IMR-90 (cell line): ENCODE results near the gene PTPMT1. TPM values are rescaled to one million over a fixed set of nuclear protein-coding genes. Genes with fewer than 3 reads are reported as not detected.

Source experiments
- ATAC-seq: fragments of 200-7000 bp; cut with Tn5 transposase; 2 replicates; pipeline ENCODE4 v1.9.1; 2020; ENCODE audit warnings: low read depth, mild to moderate bottlenecking, moderate library complexity
- BruUV-seq: library from RNA; stranded (reverse); fragments of 400-500 nt; replicated peaks from 2 replicates; lab custom pipeline; 2021; lab: Mats Ljungman, UMichigan
- CTCF ChIA-PET: fragments of 300-600 bp; formaldehyde crosslinking; extraction: SDS; loops from one replicate; lab custom pipeline; 2021; ENCODE audit warnings: antibody characterized with exemption; lab: Yijun Ruan, JAX
- POLR2A ChIA-PET: fragments of 300-600 bp; sonication (Branson Sonifier 250); formaldehyde crosslinking; loops from one replicate; lab custom pipeline; 2022; ENCODE audit warnings: antibody characterized with exemption; ENCODE audit not compliant: unreplicated experiment; lab: Charles Lee
- DNase-seq: peaks from one replicate; pipeline ENCODE4 v3.0.0; 2013
- H2AFZ ChIP-seq: replicated peaks from 2 replicates; pipeline ENCODE3; 2013; ENCODE audit warnings: low read length, mild to moderate bottlenecking; ENCODE audit not compliant: poor library complexity
- H2AK5ac ChIP-seq: 2 replicates; pipeline ENCODE4 v1.6.1; 2013; ENCODE audit warnings: low read depth, low read length, inconsistent platforms
- H2AK9ac ChIP-seq: replicated peaks from 2 replicates; pipeline ENCODE3; 2013; ENCODE audit warnings: mild to moderate bottlenecking, low read depth, low read length, moderate library complexity; ENCODE audit not compliant: poor library complexity
- H2BK120ac ChIP-seq: 2 replicates; pipeline ENCODE4 v1.6.1; 2013; ENCODE audit warnings: low read depth, low read length, inconsistent platforms
- H2BK15ac ChIP-seq: 3 replicates; pipeline ENCODE4 v1.6.1; 2013; ENCODE audit warnings: low read depth, low read length, inconsistent platforms
- H2BK20ac ChIP-seq: 2 replicates; pipeline ENCODE4 v1.6.1; 2013; ENCODE audit warnings: low read depth, mild to moderate bottlenecking, inconsistent platforms, low read length, moderate library complexity
- H2BK5ac ChIP-seq: 2 replicates; pipeline ENCODE4 v1.6.1; 2013; ENCODE audit warnings: mild to moderate bottlenecking, low read depth, low read length, inconsistent platforms; ENCODE audit not compliant: poor library complexity, severe bottlenecking
- H3K14ac ChIP-seq: replicated peaks from 2 replicates; pipeline ENCODE4 v1.6.1; 2013; ENCODE audit warnings: low read depth, low read length, inconsistent platforms
- H3K18ac ChIP-seq: 2 replicates; pipeline ENCODE4 v1.6.1; 2013; ENCODE audit warnings: low read depth, low read length, control low read depth
- H3K23ac ChIP-seq: 2 replicates; pipeline ENCODE4 v1.6.1; 2013; ENCODE audit warnings: low read depth, low read length, inconsistent platforms
- H3K27ac ChIP-seq: 2 replicates; pipeline ENCODE4 v1.5.1; 2013; ENCODE audit warnings: mild to moderate bottlenecking, control low read depth, low read length; ENCODE audit not compliant: insufficient read depth
- H3K27me3 ChIP-seq: 2 replicates; pipeline ENCODE4 v1.6.1; 2013; ENCODE audit warnings: low read length; ENCODE audit not compliant: control insufficient read depth, insufficient read depth
- H3K36me3 ChIP-seq: 2 replicates; pipeline ENCODE4 v1.6.1; 2013; ENCODE audit warnings: low read length, mixed read lengths; ENCODE audit not compliant: control insufficient read depth, insufficient read depth
- H3K4ac ChIP-seq: 2 replicates; pipeline ENCODE4 v1.6.1; 2013; ENCODE audit warnings: low read depth, low read length, inconsistent platforms
- H3K4me1 ChIP-seq: 2 replicates; pipeline ENCODE4 v1.6.1; 2013; ENCODE audit warnings: low read length, mixed read lengths; ENCODE audit not compliant: control insufficient read depth, insufficient read depth
- H3K4me2 ChIP-seq: 2 replicates; pipeline ENCODE4 v1.6.1; 2013; ENCODE audit warnings: low read depth, mild to moderate bottlenecking, control low read depth, low read length, moderate library complexity
- H3K4me3 ChIP-seq: 2 replicates; pipeline ENCODE4 v1.5.1; 2013; ENCODE audit warnings: low read depth, mild to moderate bottlenecking, control low read depth, low read length, moderate library complexity; ENCODE audit not compliant: insufficient read depth
- H3K56ac ChIP-seq: 2 replicates; pipeline ENCODE4 v1.6.1; 2013; ENCODE audit warnings: low read length, inconsistent platforms; ENCODE audit not compliant: insufficient read depth; ENCODE audit errors: extremely low read depth
- H3K79me1 ChIP-seq, 2 experiments: 2 replicates each; pipeline ENCODE4 v1.6.1; 2013; ENCODE audit warnings: low read length in 2 of 2, inconsistent platforms in 1 of 2, low read depth in 1 of 2
- H3K9ac ChIP-seq: 2 replicates; pipeline ENCODE4 v1.6.1; 2013; ENCODE audit warnings: low read depth, low read length, control low read depth
- H3K9me1 ChIP-seq: 2 replicates; pipeline ENCODE4 v1.6.1; 2013; ENCODE audit warnings: low read length, inconsistent platforms; ENCODE audit not compliant: insufficient read depth
- H3K9me3 ChIP-seq: 2 replicates; pipeline ENCODE4 v1.6.1; 2013; ENCODE audit warnings: low read length; ENCODE audit not compliant: control insufficient read depth, insufficient read depth
- H4K20me1 ChIP-seq: 2 replicates; pipeline ENCODE4 v1.6.1; 2013; ENCODE audit warnings: low read length, inconsistent platforms; ENCODE audit not compliant: insufficient read depth
- H4K5ac ChIP-seq: 2 replicates; pipeline ENCODE4 v1.6.1; 2013; ENCODE audit warnings: mild to moderate bottlenecking, low read depth, low read length, control low read depth
- H4K8ac ChIP-seq, 2 experiments: 2 replicates each; pipeline ENCODE4 v1.6.1; 2013; ENCODE audit warnings: low read depth in 2 of 2, low read length in 2 of 2, control low read depth in 1 of 2, inconsistent platforms in 1 of 2
- H4K91ac ChIP-seq: 2 replicates; pipeline ENCODE4 v1.6.1; 2013; ENCODE audit warnings: low read depth, low read length, inconsistent platforms; ENCODE audit not compliant: insufficient read depth
- CHD1 ChIP-seq: IDR thresholded peaks from 2 replicates; pipeline ENCODE4 v1.6.1; 2012; ENCODE audit warnings: low read depth, low read length, improper control_type of control experiment
- FOS ChIP-seq: fragments of 150-350 bp; IDR thresholded peaks from 2 replicates; pipeline ENCODE4 v1.6.1; 2016; ENCODE audit warnings: low read depth, low read length
- MXI1 ChIP-seq: IDR thresholded peaks from 2 replicates; pipeline ENCODE4 v1.6.1; 2012; ENCODE audit warnings: low read depth, mild to moderate bottlenecking, low read length, moderate library complexity, borderline replicate concordance
- POLR2A ChIP-seq: IDR thresholded peaks from 2 replicates; pipeline ENCODE4 v1.6.1; 2012; ENCODE audit warnings: mild to moderate bottlenecking, low read depth, low read length
- WGBS, 2 experiments: methylation state at CpG; one replicate each; pipeline versions ENCODE4 v1.1.5 to v1.1.7; 2013; ENCODE audit warnings: missing lambda C conversion rate in 2 of 2; ENCODE audit not compliant: insufficient read length in 1 of 2; ENCODE audit errors: extremely low coverage in 2 of 2; 5-methylcytosine and 5-hydroxymethylcytosine counted together
- dilution Hi-C: fragments of 300-500 bp; cut with HindIII; formaldehyde crosslinking; loops from one replicate; pipeline ENCODE4 v1.14.3; 2018; ENCODE audit warnings: low sequenced_read_pairs; ENCODE audit not compliant: unreplicated experiment
- in situ Hi-C: fragments of 300-500 bp; cut with MboI; formaldehyde crosslinking; loops from 3 replicates; pipeline ENCODE4 v1.14.3; 2019; ENCODE audit warnings: low sequenced_read_pairs, inconsistent platforms, mixed read lengths
- intact Hi-C: fragments of 100-400 bp; cut with micrococcal nuclease; formaldehyde crosslinking; loops from 2 replicates; pipeline ENCODE4 v1.10.0; 2022
- polyA plus RNA-seq, 3 experiments: library from polyadenylated mRNA; depleted of rRNA; stranded (reverse); fragments of >200 nt; gene quantifications; 2 replicates each; pipeline ENCODE4 v1.2.3, GENCODE V29; 2012; ENCODE audit warnings: low replicate concordance in 1 of 3
- total RNA-seq: library from RNA; depleted of rRNA; stranded (reverse); fragments of >200 nt; gene quantifications from 2 replicates; pipeline ENCODE4 v1.2.3, GENCODE V29; 2012
- TF ChIP-seq, protein P1 (sequence below): fragments of 150-350 bp; IDR thresholded peaks from 2 replicates; pipeline ENCODE4 v1.6.1; 2017; ENCODE audit warnings: mild to moderate bottlenecking, antibody characterized with exemption, low read length, low read depth

PTPMT1 gene
- total and polyA plus RNA-seq, 2 of the 4 experiments (the other 2 are of a cell fraction), result 51.6 to 55.0 TPM

DNA sequence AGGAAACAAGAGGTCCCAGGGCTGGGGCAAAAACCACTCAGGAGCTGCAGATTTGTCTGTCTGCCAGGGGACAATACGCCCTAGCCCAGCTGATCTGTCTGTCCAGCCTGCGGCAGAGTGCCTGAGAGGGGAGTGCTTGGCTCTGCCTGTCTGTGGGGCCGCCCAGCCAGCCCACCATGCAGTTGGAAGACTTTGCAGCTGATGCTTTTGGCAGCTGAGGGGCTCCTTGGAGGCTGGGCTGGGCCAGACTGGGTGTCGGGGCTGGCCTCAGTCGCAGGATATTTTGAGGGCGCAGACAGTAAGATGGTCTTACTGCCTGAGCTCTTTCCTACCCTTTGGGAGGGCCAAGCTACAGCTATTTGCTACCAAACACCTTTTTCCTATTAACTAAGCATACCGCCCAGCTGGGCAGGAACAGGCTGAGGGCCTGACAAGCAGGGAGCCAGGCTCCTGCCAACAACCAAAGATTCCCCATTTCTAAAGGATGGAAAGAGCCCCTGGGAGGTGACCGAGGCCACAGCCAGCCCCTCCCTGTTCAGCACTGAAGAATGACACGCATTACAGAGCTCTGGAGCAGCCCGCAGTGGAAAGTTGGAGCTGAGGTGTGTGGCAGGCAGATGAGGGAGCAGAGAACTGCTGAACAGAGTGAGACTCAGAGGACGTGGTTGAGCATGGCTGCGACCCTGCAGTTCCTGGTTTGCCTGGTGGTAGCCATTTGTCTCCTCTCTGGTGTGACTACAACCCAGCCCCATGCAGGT lies 20.9 kb downstream of the PTPMT1 start, which contains the start of gene FAM180B:
Gene FAM180B (plus strand): TSS at position 581 of the 758 bp plus-strand sequence. CDS start 91 bp downstream, at position 672.
- Histone ChIP-seq H3K4me2 (no peak within 1 kb of the TSS), H2AK5ac (no peak within 1 kb of the TSS), H2BK120ac (no peak within 1 kb of the TSS), H4K8ac (no peak within 1 kb of the TSS), H2BK15ac (no peak within 1 kb of the TSS), H2BK20ac (no peak within 1 kb of the TSS), H3K27me3 (peaks cover 11% of the 10 kb centered on the region), H3K9ac (no peak within 1 kb of the TSS), H3K23ac (no peak within 1 kb of the TSS), H4K91ac (no peak within 1 kb of the TSS), H4K20me1 (no peaks in the 10 kb centered on the region), H2AK9ac (no peak within 1 kb of the TSS), H3K14ac (no peak within 1 kb of the TSS), H4K5ac (no peak within 1 kb of the TSS), H2BK5ac (no peak within 1 kb of the TSS), H2AFZ (no peak within 1 kb of the TSS), H3K4me1 (no peaks in the 10 kb centered on the region), H3K56ac (no peak within 1 kb of the TSS), H3K18ac (no peak within 1 kb of the TSS), H3K79me1 (peaks cover 0 to 9% of the 10 kb centered on the region in 2 experiments; a peak in 2 of 4 replicates), H3K4me3 (no peak within 1 kb of the TSS), H3K9me1 (no peaks in the 10 kb centered on the region), H3K27ac (no peak within 1 kb of the TSS), H3K36me3 (peaks cover 30% of the 10 kb centered on the region), H3K4ac (no peak within 1 kb of the TSS), H3K9me3 (peaks cover 3% of the 10 kb centered on the region)
- ATAC-seq (no peak), DNase-seq (no peak)
- ChIA-PET POLR2A (no interaction called here), CTCF (interaction anchor here (0.6 to 1.2 kb wide), 2 partner anchors 8 to 14 kb away, joined by 3 to 7 read pairs; partner anchors contain the start of gene C1QTNF4)
- no peak for TF ChIP-seq POLR2A
- TF ChIP-seq FOS, result no peak
- TF ChIP-seq, protein P1, sequence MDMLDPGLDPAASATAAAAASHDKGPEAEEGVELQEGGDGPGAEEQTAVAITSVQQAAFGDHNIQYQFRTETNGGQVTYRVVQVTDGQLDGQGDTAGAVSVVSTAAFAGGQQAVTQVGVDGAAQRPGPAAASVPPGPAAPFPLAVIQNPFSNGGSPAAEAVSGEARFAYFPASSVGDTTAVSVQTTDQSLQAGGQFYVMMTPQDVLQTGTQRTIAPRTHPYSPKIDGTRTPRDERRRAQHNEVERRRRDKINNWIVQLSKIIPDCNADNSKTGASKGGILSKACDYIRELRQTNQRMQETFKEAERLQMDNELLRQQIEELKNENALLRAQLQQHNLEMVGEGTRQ, result no peak
- TF ChIP-seq CHD1, result no peak
- TF ChIP-seq MXI1, result no peak
- BruUV-seq, result no TSS peak
- dilution Hi-C loops (no loop called here), intact Hi-C loops (no loop called here), in situ Hi-C loops (no loop called here)
- WGBS, 2 experiments, result 68% methylated on average over 5 of the region's 12 CpGs; no CpG with 5 or more reads in 1 of the 2 experiments
